K562 (cell line): ENCODE data around the gene RIPK4. TPM values are rescaled to one million over a fixed set of nuclear protein-coding genes. Genes with fewer than 3 reads are reported as not detected.

Source experiments
- ATAC-seq: fragments of 200-7000 bp; cut with Tn5 transposase; 3 replicates; pipeline ENCODE4 v1.9.1; 2020; ENCODE audit warnings: moderate library complexity
- BruUV-seq: library from RNA; stranded (reverse); fragments of 400-500 nt; replicated peaks from 2 replicates; lab custom pipeline; 2021; lab: Mats Ljungman, UMichigan
- CTCF ChIA-PET: fragments of 300-600 bp; formaldehyde crosslinking; extraction: SDS; loops from one replicate; lab custom pipeline; 2021; ENCODE audit warnings: low intra/inter-chr PET ratio; lab: Yijun Ruan, JAX
- POLR2A ChIA-PET: fragments of 300-600, 350-650 bp; sonication (Branson Sonifier 250); formaldehyde crosslinking; extraction: SDS; loops from one replicate; lab custom pipeline; 2021; ENCODE audit warnings: antibody characterized with exemption, inconsistent platforms; lab: Yijun Ruan, JAX
- DNase-seq, 4 experiments: peaks; one replicate each; pipeline versions ENCODE4 v3.0.0 to v3.0.0-alpha.2; 2011 to 2018; ENCODE audit warnings: low spot score in 3 of 4, mixed read lengths in 3 of 4; ENCODE audit errors: extremely low read depth in 1 of 4
- FAIRE-seq: peaks from 2 replicates; lab custom pipeline; 2011; peaks lifted over from hg19 to GRCh38; lab: Jason Lieb, UNC
- H2AFZ ChIP-seq: 2 replicates; pipeline ENCODE4 v1.6.0; 2011; ENCODE audit warnings: low read depth, low read length, control low read depth, inconsistent platforms
- H3K27ac ChIP-seq: fragments of 200-600 bp; 3 replicates; pipeline ENCODE4 v1.8.0; 2011; ENCODE audit warnings: low read depth, mild to moderate bottlenecking, control low read depth, inconsistent platforms, low read length, moderate library complexity, mixed read lengths; ENCODE audit errors: extremely low read depth
- H3K27me3 ChIP-seq, 2 experiments: fragments of 300-600 bp in 1 of 2; 2 replicates in 1 of 2; 3 replicates in 1 of 2; pipeline versions ENCODE4 v1.6.0 to v1.8.0; 2011; ENCODE audit warnings: inconsistent platforms in 2 of 2, low read length in 2 of 2, mild to moderate bottlenecking in 1 of 2, mixed read lengths in 1 of 2, moderate library complexity in 1 of 2; ENCODE audit not compliant: control insufficient read depth in 2 of 2, insufficient read depth in 2 of 2
- H3K36me3 ChIP-seq: fragments of 300-600 bp; 3 replicates; pipeline ENCODE4 v1.8.0; 2011; ENCODE audit warnings: mild to moderate bottlenecking, low read length, inconsistent platforms; ENCODE audit not compliant: control insufficient read depth, insufficient read depth
- H3K4me1 ChIP-seq, 2 experiments: fragments of 200-600 bp in 1 of 2; replicated peaks in 1 of 2; 2 replicates in 1 of 2; 3 replicates in 1 of 2; pipeline versions ENCODE4 v1.5.1 to v1.8.0; 2011; ENCODE audit warnings: inconsistent platforms in 2 of 2, low read length in 2 of 2, mild to moderate bottlenecking in 1 of 2, mixed read lengths in 1 of 2, moderate library complexity in 1 of 2; ENCODE audit not compliant: control insufficient read depth in 2 of 2, insufficient read depth in 2 of 2
- H3K4me2 ChIP-seq: 2 replicates; pipeline ENCODE4 v1.6.1; 2011; ENCODE audit warnings: low read length, control low read depth, inconsistent platforms, mixed read lengths; ENCODE audit not compliant: insufficient read depth
- H3K4me3 ChIP-seq: fragments of 200-600 bp; sonication (generic), shearing (Covaris generic); 2 replicates; pipeline ENCODE4 v1.5.1; 2016; ENCODE audit warnings: control low read depth, inconsistent platforms
- H3K79me2 ChIP-seq: fragments of 200-600 bp; 3 replicates; pipeline ENCODE4 v1.8.0; 2011; ENCODE audit warnings: low read length, inconsistent platforms; ENCODE audit not compliant: control insufficient read depth, insufficient read depth
- H3K9ac ChIP-seq, 2 experiments: 2 replicates each; pipeline versions ENCODE4 v1.6.0 to v1.6.1; 2011; ENCODE audit warnings: low read depth in 2 of 2, low read length in 2 of 2, control low read depth in 1 of 2, inconsistent platforms in 1 of 2, mild to moderate bottlenecking in 1 of 2, mixed read lengths in 1 of 2; ENCODE audit not compliant: insufficient read depth in 1 of 2
- H3K9me1 ChIP-seq: one replicate; pipeline ENCODE4 v1.6.0; 2011; ENCODE audit warnings: inconsistent platforms, mild to moderate bottlenecking, low read length, moderate library complexity; ENCODE audit not compliant: control insufficient read depth, insufficient read depth
- H3K9me3 ChIP-seq: replicated peaks from 2 replicates; pipeline ENCODE4 v1.5.1; 2011; ENCODE audit warnings: low read depth, low read length, inconsistent platforms; ENCODE audit not compliant: control insufficient read depth, insufficient read depth
- H4K20me1 ChIP-seq: replicated peaks from 2 replicates; pipeline ENCODE4 v1.6.1; 2011; ENCODE audit warnings: low read length, inconsistent platforms, mixed read lengths; ENCODE audit not compliant: control insufficient read depth, insufficient read depth
- KLF10 ChIP-seq: fragments of 250-450 bp; sonication (Bioruptor Pico); IDR thresholded peaks from 2 replicates; pipeline ENCODE4 v1.6.1; 2021; ENCODE audit warnings: matching md5 sums
- NCOA2 ChIP-seq, 2 experiments: fragments of 450-650 bp; IDR thresholded peaks; 2 replicates each; pipeline ENCODE4 v1.6.1; 2018; ENCODE audit warnings: mild to moderate bottlenecking in 2 of 2, moderate library complexity in 1 of 2; ENCODE audit not compliant: partially characterized antibody in 2 of 2
- PCBP2 ChIP-seq: fragments of 200-400 bp; formaldehyde crosslinking; IDR thresholded peaks from 2 replicates; pipeline ENCODE4 v1.6.1; 2018; ENCODE audit warnings: low read length, low read depth, mild to moderate bottlenecking, moderate library complexity; ENCODE audit not compliant: poor library complexity, severe bottlenecking
- WGBS: fragments of 100-300 bp; shearing (Covaris generic); methylation state at CpG from one replicate; pipeline ENCODE4 v1.1.6; 2016; ENCODE audit warnings: low coverage, mixed read lengths; ENCODE audit not compliant: insufficient coverage; ENCODE audit errors: missing lambda C conversion rate; 5-methylcytosine and 5-hydroxymethylcytosine counted together
- in situ Hi-C: fragments of 300-500 bp; cut with MboI; formaldehyde crosslinking; loops from 4 replicates; pipeline ENCODE4 v1.15.0; 2018; ENCODE audit warnings: inconsistent platforms, mixed read lengths
- intact Hi-C: fragments of 100-400 bp; cut with micrococcal nuclease; formaldehyde crosslinking; loops from 2 replicates; pipeline ENCODE4 v1.14.2; 2022
- polyA plus RNA-seq, 8 experiments: library from polyadenylated mRNA; depleted of rRNA in 4 of 8; stranded (reverse) in 5 of 8; unstranded in 3 of 8; fragments of >200 nt; fragmentation: Nextera tagmentation in 2 of 8; fragmentation: Illumina TruSeq in 1 of 8; extraction: Ambion mirVana in 2 of 8; extraction: Trizol in 1 of 8; gene quantifications; 2 replicates each; pipeline versions ENCODE4 v1.2.1 to v1.2.3, GENCODE V29; 2011 to 2014; ENCODE audit warnings: inconsistent platforms in 1 of 8, missing spikeins in 1 of 8
- total RNA-seq, 7 experiments: library from RNA; depleted of rRNA in 6 of 7; stranded (reverse); fragments of >200 nt in 6 of 7; fragmentation: Illumina TruSeq in 2 of 7; extraction: Trizol in 2 of 7; gene quantifications; 2 replicates each; pipeline versions ENCODE4 v1.2.1 to v1.2.3, GENCODE V29; 2011 to 2021; ENCODE audit warnings: low replicate concordance in 1 of 7
- TF ChIP-seq, protein P1 (sequence below): fragments of 450-650 bp; IDR thresholded peaks from 2 replicates; pipeline ENCODE4 v1.6.1; 2016; ENCODE audit warnings: mild to moderate bottlenecking

The RIPK4 gene
- total and polyA plus RNA-seq, 9 of the 15 experiments (the other 6 are each of a cell fraction or from before 2014, with no cell fraction given): not detected

GRCh38 chr21:41698071-41698470 lies 68.8 kb downstream of the RIPK4 start:
- no peak overlapping the region for H3K27ac ChIP-seq
- no peaks in the 10 kb centered on the region for H3K9me3 ChIP-seq
- intact Hi-C loops (no loop called here), in situ Hi-C loops (no loop called here)
- H3K27me3 ChIP-seq: peaks cover 18 to 43% of the 10 kb centered on the region in 2 experiments
- no peak overlapping the region for H3K4me3 ChIP-seq
- ChIA-PET CTCF (no interaction called here), POLR2A (interaction anchor here (0.6 kb wide), 1 partner anchor 555 kb away, joined by 3 read pairs; no protein-coding TSS in a partner anchor)
- peaks cover 3% of the 10 kb centered on the region; the same call in 1 of the 2 replicates for H4K20me1 ChIP-seq
- H3K79me2 ChIP-seq: no peaks in the 10 kb centered on the region
- no peak overlapping the region for H3K9ac ChIP-seq
- ATAC-seq (no peak), FAIRE-seq (no peak), DNase-seq (no peak)
- H3K36me3 ChIP-seq: no peaks in the 10 kb centered on the region
- TF ChIP-seq PCBP2 (no peak), NCOA2 (IDR thresholded peaks at IDR 0.05; ENCODE audit: partially characterized antibody in 2 of 2) (no peak), KLF10 (CRISPR knock-in tag) (no peak)
- TF ChIP-seq, protein P1, sequence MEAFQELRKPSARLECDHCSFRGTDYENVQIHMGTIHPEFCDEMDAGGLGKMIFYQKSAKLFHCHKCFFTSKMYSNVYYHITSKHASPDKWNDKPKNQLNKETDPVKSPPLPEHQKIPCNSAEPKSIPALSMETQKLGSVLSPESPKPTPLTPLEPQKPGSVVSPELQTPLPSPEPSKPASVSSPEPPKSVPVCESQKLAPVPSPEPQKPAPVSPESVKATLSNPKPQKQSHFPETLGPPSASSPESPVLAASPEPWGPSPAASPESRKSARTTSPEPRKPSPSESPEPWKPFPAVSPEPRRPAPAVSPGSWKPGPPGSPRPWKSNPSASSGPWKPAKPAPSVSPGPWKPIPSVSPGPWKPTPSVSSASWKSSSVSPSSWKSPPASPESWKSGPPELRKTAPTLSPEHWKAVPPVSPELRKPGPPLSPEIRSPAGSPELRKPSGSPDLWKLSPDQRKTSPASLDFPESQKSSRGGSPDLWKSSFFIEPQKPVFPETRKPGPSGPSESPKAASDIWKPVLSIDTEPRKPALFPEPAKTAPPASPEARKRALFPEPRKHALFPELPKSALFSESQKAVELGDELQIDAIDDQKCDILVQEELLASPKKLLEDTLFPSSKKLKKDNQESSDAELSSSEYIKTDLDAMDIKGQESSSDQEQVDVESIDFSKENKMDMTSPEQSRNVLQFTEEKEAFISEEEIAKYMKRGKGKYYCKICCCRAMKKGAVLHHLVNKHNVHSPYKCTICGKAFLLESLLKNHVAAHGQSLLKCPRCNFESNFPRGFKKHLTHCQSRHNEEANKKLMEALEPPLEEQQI: no peak
- no TSS peak for BruUV-seq
- no peak overlapping the region for H2AFZ ChIP-seq
- H3K9me1 ChIP-seq: no peaks in the 10 kb centered on the region
- no peaks in the 10 kb centered on the region for H3K4me1 ChIP-seq
- H3K4me2 ChIP-seq: no peak overlapping the region
- under 1% methylated on average over 11 of the region's 11 CpGs for WGBS
